Omental fat pad (tissue), 4 donors: ENCODE data around the gene SSR3. TPM values are rescaled to one million over a fixed set of nuclear protein-coding genes. Genes with fewer than 3 reads are reported as not detected.

Experiments
- ATAC-seq: fragments of 150-250 bp; one replicate; pipeline ENCODE4 v1.9.1; 2016; ENCODE audit warnings: mild to moderate bottlenecking, moderate library complexity; ENCODE audit not compliant: low FRiP score
- DNase-seq: peaks from one replicate; pipeline ENCODE4 v3.0.0-alpha.2; 2019; ENCODE audit warnings: low spot score
- CTCF ChIP-seq, 3 donors: fragments of 450-650 bp; IDR thresholded peaks; one replicate each; pipeline ENCODE4 v1.5.1; 2016 to 2017; ENCODE audit warnings: antibody characterized with exemption in 3 of 3, mild to moderate bottlenecking in 3 of 3, moderate library complexity in 2 of 3
- total RNA-seq, 4 donors: library from RNA; depleted of rRNA; stranded (reverse); fragments of >200 nt; gene quantifications; one replicate each; pipeline ENCODE4 v1.1.0, GENCODE V29; 2016

The SSR3 gene
- total RNA-seq, 4 donors from 2014 or later, result 81.0 to 132 (median 113) TPM

- no peak for DNase-seq
- TF ChIP-seq CTCF (IDR thresholded peaks at IDR 0.05), result no peak
These were observed 19.1 kb downstream of the SSR3 start for GRCh38 chr3:156535798-156536197.

GRCh38 chr3:156535162-156535627, 19.7 kb downstream of the SSR3 start:
- TF ChIP-seq CTCF (IDR thresholded peaks at IDR 0.05), result no peak
- peak; percentile 86 for ATAC-seq
- DNase-seq, result no peak

More at GRCh38 chr3:156535798-156536197, 19.1 kb downstream of the SSR3 start:
- ATAC-seq, result no peak

- DNase-seq (no peak), ATAC-seq (no peak)
- TF ChIP-seq CTCF (IDR thresholded peaks at IDR 0.05), result no peak
These were observed 21.7 kb downstream of the SSR3 start for GRCh38 chr3:156533205-156533604.

- DNase-seq, result no peak
- TF ChIP-seq CTCF (IDR thresholded peaks at IDR 0.05), result no peak
These were observed 22.2 kb downstream of the SSR3 start for GRCh38 chr3:156532730-156533129.

GRCh38 chr3:156530980-156531379, 23.9 kb downstream of the SSR3 start:
- TF ChIP-seq CTCF (IDR thresholded peaks at IDR 0.05), result no peak
- DNase-seq (no peak), ATAC-seq (no peak)

More at GRCh38 chr3:156532730-156533129, 22.2 kb downstream of the SSR3 start:
- ATAC-seq, result no peak

GRCh38 chr3:156527060-156527459, 27.9 kb downstream of the SSR3 start:
- no peak for DNase-seq

More at GRCh38 chr3:156527060-156527459, 27.9 kb downstream of the SSR3 start:
- ATAC-seq, result no peak
- TF ChIP-seq CTCF (IDR thresholded peaks at IDR 0.05), result no peak
